ENCODE data around the gene FAHD2A. TPM values are rescaled to one million over a fixed set of nuclear protein-coding genes. Genes with fewer than 3 reads are reported as not detected.
"Not testable (repeated sequence)": the region's sequence is repeated elsewhere in the genome, so short reads cannot be mapped to it uniquely, and the experiment has no call there.

Gene FAHD2A
- total RNA-seq, 1 experiment from 2014 or later: 25.4 TPM

GRCh38 chr2:95404676-95405075 is 2.2 kb downstream of the FAHD2A start:
- POLR2A ChIA-PET, CTCF ChIA-PET: not testable (repeated sequence)

GRCh38 chr2:95411239-95411638 is 8.7 kb downstream of the FAHD2A start:
- POLR2A ChIA-PET; CTCF ChIA-PET; H3K27me3 ChIP-seq (ENCODE audit: insufficient read depth, low read length); H4K20me1 ChIP-seq (ENCODE audit: insufficient read depth); H2AFZ ChIP-seq (ENCODE audit: low read depth, low read length, poor library complexity, severe bottlenecking); H3K9me3 ChIP-seq (ENCODE audit: control insufficient read depth in 1 of 2, insufficient read depth in 1 of 2, low read depth in 1 of 2, low read length in 2 of 2); H3K4me3 ChIP-seq (replicated peaks in 1 of 2; ENCODE audit: low read depth in 1 of 2, low read length in 2 of 2); H3K4me2 ChIP-seq (ENCODE audit: low read length); DNase-seq (ENCODE audit: low read depth, low spot score); H3K4me1 ChIP-seq (ENCODE audit: control insufficient read depth in 1 of 2, insufficient read depth in 2 of 2, low read length in 2 of 2); H3K79me2 ChIP-seq (ENCODE audit: insufficient read depth, low read length); H3K9me2 ChIP-seq (ENCODE audit: insufficient read depth); ATAC-seq; H3K27ac ChIP-seq (ENCODE audit: low read depth, low read length); H3K36me3 ChIP-seq (ENCODE audit: control insufficient read depth in 1 of 2, insufficient read depth in 2 of 2, low read length in 2 of 2); intact Hi-C loops (cut with micrococcal nuclease); BruUV-seq (replicated peaks); H3K9ac ChIP-seq (ENCODE audit: low read length); RAD21 ChIA-PET (ENCODE audit: low non-redundant PET in 1 of 2, low total read pairs in 2 of 2, uncharacterized antibody in 2 of 2, unreplicated experiment in 2 of 2): not testable (repeated sequence)

More at GRCh38 chr2:95404676-95405075, 2.2 kb downstream of the FAHD2A start:
- peak in 1 of 3 experiments; percentile 19; a peak in 1 of 6 replicates for TF ChIP-seq CTCF (IDR thresholded peaks at IDR 0.05 in 2 of 3, conservative IDR thresholded peaks at IDR 0.05 in 1 of 3; ENCODE audit: borderline replicate concordance in 1 of 3, insufficient read depth in 1 of 3, low read depth in 2 of 3, low read length in 2 of 3)
- H3K9ac ChIP-seq (ENCODE audit: low read length); H3K4me3 ChIP-seq (replicated peaks in 1 of 2; ENCODE audit: low read depth in 1 of 2, low read length in 2 of 2); H3K4me2 ChIP-seq (ENCODE audit: low read length); BruUV-seq (replicated peaks); intact Hi-C loops (cut with micrococcal nuclease); H3K9me2 ChIP-seq (ENCODE audit: insufficient read depth); H3K27ac ChIP-seq (ENCODE audit: low read depth, low read length); H3K9me3 ChIP-seq (ENCODE audit: control insufficient read depth in 1 of 2, insufficient read depth in 1 of 2, low read depth in 1 of 2, low read length in 2 of 2); H3K27me3 ChIP-seq (ENCODE audit: insufficient read depth, low read length); RAD21 ChIA-PET (ENCODE audit: low non-redundant PET in 1 of 2, low total read pairs in 2 of 2, uncharacterized antibody in 2 of 2, unreplicated experiment in 2 of 2); H4K20me1 ChIP-seq (ENCODE audit: insufficient read depth); DNase-seq (ENCODE audit: low read depth, low spot score); H3K36me3 ChIP-seq (ENCODE audit: control insufficient read depth in 1 of 2, insufficient read depth in 2 of 2, low read length in 2 of 2); ATAC-seq; H2AFZ ChIP-seq (ENCODE audit: low read depth, low read length, poor library complexity, severe bottlenecking): not testable (repeated sequence)
- H3K79me2 ChIP-seq (ENCODE audit: insufficient read depth, low read length): peaks cover 34% of the 10 kb centered on the region
- H3K4me1 ChIP-seq (ENCODE audit: control insufficient read depth in 1 of 2, insufficient read depth in 2 of 2, low read length in 2 of 2): peaks cover 8 to 12% of the 10 kb centered on the region in 2 experiments

Data from HCT116 (cell line).